Endothelial cell of umbilical vein (primary cell): Measurements from ENCODE around the gene RASGRF1.

Experiments
- EZH2 ChIP-seq: IDR thresholded peaks from 2 replicates; pipeline ENCODE4 v1.6.1; 2012; ENCODE audit warnings: borderline replicate concordance, low read depth, mild to moderate bottlenecking, moderate library complexity, low read length, inconsistent platforms; ENCODE audit not compliant: severe bottlenecking
- GATA2 ChIP-seq: IDR thresholded peaks from 2 replicates; pipeline ENCODE4 v1.7.0; 2011; ENCODE audit warnings: low read depth, mild to moderate bottlenecking, moderate library complexity, mixed read lengths, low read length; ENCODE audit not compliant: insufficient read length, insufficient read depth
- JUN ChIP-seq: IDR thresholded peaks from 2 replicates; pipeline ENCODE4 v1.6.1; 2011; ENCODE audit warnings: borderline replicate concordance, low read depth; ENCODE audit not compliant: insufficient read length, insufficient read depth
- POLR2A ChIP-seq: IDR thresholded peaks from 2 replicates; pipeline ENCODE4 v1.6.1; 2012; ENCODE audit warnings: low read depth, mild to moderate bottlenecking, control low read depth, low read length
- POLR2AphosphoS5 ChIP-seq: IDR thresholded peaks from 2 replicates; pipeline ENCODE4 v1.6.1; 2012; ENCODE audit warnings: low read depth, mild to moderate bottlenecking, control low read depth, low read length, moderate library complexity; ENCODE audit not compliant: insufficient read depth
- TF ChIP-seq, protein P1 (sequence below): IDR thresholded peaks from 2 replicates; pipeline ENCODE4 v1.6.1; 2011; ENCODE audit not compliant: insufficient read depth, insufficient read length
- TF ChIP-seq, protein P2 (sequence below), 2 donors: IDR thresholded peaks; 1 replicate in 1 of 2; 2 replicates in 1 of 2; pipeline ENCODE4 v1.5.1; 2011; ENCODE audit warnings: low read length in 2 of 2, mild to moderate bottlenecking in 2 of 2, moderate library complexity in 2 of 2, control low read depth in 1 of 2, inconsistent platforms in 1 of 2, low read depth in 1 of 2; ENCODE audit not compliant: insufficient read depth in 1 of 2; ENCODE audit errors: extremely low read depth in 1 of 2

DNA sequence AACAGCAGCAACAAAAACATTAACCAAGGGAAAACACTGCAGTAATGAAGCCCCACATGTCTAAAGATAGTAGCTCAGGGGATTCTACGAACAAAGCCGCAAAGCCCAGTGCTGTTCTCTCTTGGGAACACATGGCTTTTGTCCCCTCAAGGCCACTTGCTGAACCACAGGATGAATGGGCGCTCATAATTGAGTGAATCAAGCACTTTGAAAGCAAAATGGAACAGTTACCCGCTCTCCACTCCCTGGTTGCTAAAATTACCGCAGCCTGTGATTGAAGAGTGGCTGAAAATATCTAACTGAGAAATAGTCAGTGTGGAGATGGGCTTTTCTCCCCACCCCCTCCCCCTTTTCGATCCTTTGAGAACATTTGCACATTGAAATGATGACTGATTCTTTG, 39.6 kb downstream of the RASGRF1 start:
- TF ChIP-seq, protein P1, sequence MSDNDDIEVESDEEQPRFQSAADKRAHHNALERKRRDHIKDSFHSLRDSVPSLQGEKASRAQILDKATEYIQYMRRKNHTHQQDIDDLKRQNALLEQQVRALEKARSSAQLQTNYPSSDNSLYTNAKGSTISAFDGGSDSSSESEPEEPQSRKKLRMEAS = no peak
- no peak for TF ChIP-seq POLR2A
- TF ChIP-seq, protein P2, sequence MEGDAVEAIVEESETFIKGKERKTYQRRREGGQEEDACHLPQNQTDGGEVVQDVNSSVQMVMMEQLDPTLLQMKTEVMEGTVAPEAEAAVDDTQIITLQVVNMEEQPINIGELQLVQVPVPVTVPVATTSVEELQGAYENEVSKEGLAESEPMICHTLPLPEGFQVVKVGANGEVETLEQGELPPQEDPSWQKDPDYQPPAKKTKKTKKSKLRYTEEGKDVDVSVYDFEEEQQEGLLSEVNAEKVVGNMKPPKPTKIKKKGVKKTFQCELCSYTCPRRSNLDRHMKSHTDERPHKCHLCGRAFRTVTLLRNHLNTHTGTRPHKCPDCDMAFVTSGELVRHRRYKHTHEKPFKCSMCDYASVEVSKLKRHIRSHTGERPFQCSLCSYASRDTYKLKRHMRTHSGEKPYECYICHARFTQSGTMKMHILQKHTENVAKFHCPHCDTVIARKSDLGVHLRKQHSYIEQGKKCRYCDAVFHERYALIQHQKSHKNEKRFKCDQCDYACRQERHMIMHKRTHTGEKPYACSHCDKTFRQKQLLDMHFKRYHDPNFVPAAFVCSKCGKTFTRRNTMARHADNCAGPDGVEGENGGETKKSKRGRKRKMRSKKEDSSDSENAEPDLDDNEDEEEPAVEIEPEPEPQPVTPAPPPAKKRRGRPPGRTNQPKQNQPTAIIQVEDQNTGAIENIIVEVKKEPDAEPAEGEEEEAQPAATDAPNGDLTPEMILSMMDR (IDR thresholded peaks at IDR 0.05; ENCODE audit: extremely low read depth in 1 of 2, insufficient read depth in 1 of 2, low read depth in 1 of 2, low read length in 2 of 2) = no peak
- TF ChIP-seq GATA2 = no peak
- TF ChIP-seq JUN = no peak
- TF ChIP-seq POLR2AphosphoS5 = no peak
- no peak for TF ChIP-seq EZH2
